GM19025 (cell line): Measurements from ENCODE around the gene TBC1D4.
A peak's percentile ranks its signal among the peaks of the same experiment; 100 is the strongest.

Experiments
- ATAC-seq: cut with Tn5 transposase; IDR thresholded peaks from one replicate; pipeline ENCODE4 v1.9.1; 2021; ENCODE audit warnings: mild to moderate bottlenecking, low read depth, moderate library complexity; ENCODE audit not compliant: unreplicated experiment

The TBC1D4 gene

GRCh38 chr13:75489502-75490263 lies 7.7 kb upstream of the TBC1D4 start:
- ATAC-seq, result peak; percentile 77

- ATAC-seq, result no peak
Measured at GRCh38 chr13:75486146-75487062, 4.4 kb upstream of the TBC1D4 start.

GRCh38 chr13:75485286-75486062 lies 3.5 kb upstream of the TBC1D4 start:
- ATAC-seq, result no peak

- ATAC-seq, result no peak
Measured at GRCh38 chr13:75482820-75483079, 781 bp upstream of the TBC1D4 start.

GRCh38 chr13:75481176-75482069 lies 546 bp downstream of the TBC1D4 start:
- ATAC-seq, result peak; percentile 25

DNA sequence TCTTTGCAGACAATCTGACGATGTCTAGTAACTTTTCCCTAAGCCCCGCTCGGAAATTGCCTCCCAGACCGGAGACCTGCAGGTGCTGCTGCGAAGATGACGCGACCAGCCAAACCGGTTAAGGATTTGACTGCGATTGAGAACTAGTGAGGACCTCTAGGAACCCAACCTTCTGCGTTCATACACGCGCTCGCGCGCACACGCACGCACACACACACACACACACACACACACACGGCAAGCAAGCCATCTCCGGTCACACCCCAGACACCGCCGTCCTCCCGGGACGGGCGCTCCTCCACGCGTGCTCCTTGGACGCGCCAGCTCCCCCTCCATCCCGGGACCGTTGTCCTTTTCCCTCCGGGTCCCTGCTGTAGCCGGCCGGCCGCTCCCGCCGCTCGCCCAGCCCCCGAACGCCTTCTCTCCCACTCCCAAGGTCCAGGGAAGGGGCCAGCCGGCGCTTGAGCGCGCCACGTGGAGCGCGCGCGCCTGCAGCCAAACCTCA lies 1.2 kb downstream of the TBC1D4 start:
- no peak for ATAC-seq

GRCh38 chr13:75479102-75479740 lies 2.7 kb downstream of the TBC1D4 start:
- ATAC-seq, result no peak

- ATAC-seq, result no peak
Measured at GRCh38 chr13:75478659-75479058, 3.3 kb downstream of the TBC1D4 start.

GRCh38 chr13:75474956-75475355 lies 7.0 kb downstream of the TBC1D4 start:
- no peak for ATAC-seq

GRCh38 chr13:75473468-75473867 lies 8.5 kb downstream of the TBC1D4 start:
- ATAC-seq, result no peak

GRCh38 chr13:75470676-75471075 lies 11.3 kb downstream of the TBC1D4 start:
- ATAC-seq, result no peak

GRCh38 chr13:75469047-75469446 lies 12.9 kb downstream of the TBC1D4 start:
- no peak for ATAC-seq

DNA sequence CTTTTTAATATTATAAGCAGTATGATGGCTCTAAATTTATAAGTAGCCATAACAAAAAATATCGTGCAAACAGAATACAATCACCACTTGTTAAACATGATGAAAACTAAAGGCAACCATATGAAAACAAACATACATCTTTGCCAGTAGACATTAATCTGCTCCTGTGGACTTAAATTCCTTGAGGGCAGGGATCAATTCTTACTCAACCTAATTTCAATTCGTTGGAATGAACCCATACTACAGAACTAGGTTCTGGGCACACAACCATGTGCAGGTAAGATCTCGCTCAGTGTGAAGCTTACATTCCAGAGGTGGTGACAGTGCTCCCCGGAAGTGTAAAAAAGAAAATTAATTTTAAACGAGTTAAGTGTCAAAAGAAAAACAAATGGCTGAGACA lies 13.4 kb downstream of the TBC1D4 start:
- no peak for ATAC-seq

DNA sequence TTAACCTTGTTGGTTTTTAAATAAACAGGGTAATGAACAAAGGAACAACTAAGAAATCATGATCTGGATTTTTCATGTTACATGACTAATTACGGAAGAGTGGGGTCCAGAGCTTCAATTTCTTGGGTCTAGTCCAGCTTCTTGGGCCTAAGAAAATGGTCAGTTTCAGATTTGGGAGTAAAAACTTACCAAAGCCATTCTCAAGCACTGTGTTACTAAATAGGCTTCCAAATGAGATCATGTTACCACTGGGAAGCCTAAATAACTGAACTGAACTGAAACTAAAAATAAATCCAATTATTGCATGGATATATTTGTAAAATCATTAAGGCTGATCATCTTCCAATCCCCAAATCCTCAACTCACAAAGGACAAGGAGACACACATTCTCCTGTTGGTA lies 13.9 kb downstream of the TBC1D4 start:
- ATAC-seq, result no peak

GRCh38 chr13:75467040-75467728 lies 14.8 kb downstream of the TBC1D4 start:
- no peak for ATAC-seq

GRCh38 chr13:75465236-75465635 lies 16.7 kb downstream of the TBC1D4 start:
- ATAC-seq, result no peak

GRCh38 chr13:75461314-75461713 lies 20.7 kb downstream of the TBC1D4 start:
- no peak for ATAC-seq

DNA sequence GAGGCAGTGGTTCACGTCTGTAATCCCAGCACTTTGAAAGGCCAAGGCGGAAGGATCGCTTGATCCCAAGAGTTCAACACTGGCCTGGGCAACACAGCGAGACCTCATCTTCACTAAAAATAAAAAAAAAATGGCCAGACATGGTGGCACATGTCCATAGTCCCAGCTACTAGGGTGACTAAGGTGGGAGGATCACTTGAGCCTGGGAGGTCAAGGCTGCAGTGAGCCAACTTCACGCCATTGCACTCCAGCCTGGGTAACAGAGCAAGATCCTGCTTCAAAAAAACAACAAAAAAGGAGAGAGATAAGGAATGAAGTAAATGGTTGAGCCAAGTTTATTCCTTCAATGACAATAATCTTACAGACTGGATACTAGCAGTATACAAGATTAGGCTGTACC lies 21.3 kb downstream of the TBC1D4 start:
- no peak for ATAC-seq
